ENCODE measurements around the gene COL5A1.
"Not testable (repeated sequence)": the region's sequence is repeated elsewhere in the genome, so short reads cannot be mapped to it uniquely, and the experiment has no call there.

Gene COL5A1

DNA sequence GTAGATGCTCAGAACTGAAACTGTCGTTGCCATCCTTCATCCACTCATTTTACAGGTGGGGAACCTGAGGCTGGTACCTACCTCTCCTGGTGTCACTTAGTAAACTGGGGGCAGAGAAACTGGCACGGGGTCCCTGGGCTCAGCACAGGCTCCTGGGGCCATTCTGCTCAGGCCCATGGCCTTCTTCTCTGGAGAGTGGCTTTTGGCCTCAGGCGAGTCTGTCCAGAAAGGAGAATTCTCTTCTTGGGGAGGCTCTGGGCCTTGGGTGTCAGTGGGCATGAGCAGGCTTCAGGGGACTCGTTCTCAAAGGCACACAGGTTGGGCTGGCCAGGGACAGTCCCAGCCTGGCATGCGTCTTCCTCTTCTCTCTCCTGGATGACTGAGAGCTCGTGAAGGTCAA is 24.6 kb downstream of the COL5A1 start:
- no peaks in the 10 kb centered on the region for H3K27me3 ChIP-seq (ENCODE audit: insufficient read depth, poor library complexity, severe bottlenecking)
- H3K4me3 ChIP-seq (replicated peaks; ENCODE audit: insufficient read depth, low read length) = no peak overlapping the region
- DNase-seq (ENCODE audit: low read depth in 1 of 2, low spot score in 1 of 2) = no peak
- TF ChIP-seq GABPA (IDR thresholded peaks at IDR 0.05; ENCODE audit: low read depth) (no peak), POLR2AphosphoS5 (IDR thresholded peaks at IDR 0.05; ENCODE audit: low read depth) (no peak), CTCF (IDR thresholded peaks at IDR 0.05; ENCODE audit: insufficient read depth, low read length) (no peak), SPI1 (IDR thresholded peaks at IDR 0.05; ENCODE audit: borderline replicate concordance, low read depth) (no peak)
- TF ChIP-seq, protein P1, sequence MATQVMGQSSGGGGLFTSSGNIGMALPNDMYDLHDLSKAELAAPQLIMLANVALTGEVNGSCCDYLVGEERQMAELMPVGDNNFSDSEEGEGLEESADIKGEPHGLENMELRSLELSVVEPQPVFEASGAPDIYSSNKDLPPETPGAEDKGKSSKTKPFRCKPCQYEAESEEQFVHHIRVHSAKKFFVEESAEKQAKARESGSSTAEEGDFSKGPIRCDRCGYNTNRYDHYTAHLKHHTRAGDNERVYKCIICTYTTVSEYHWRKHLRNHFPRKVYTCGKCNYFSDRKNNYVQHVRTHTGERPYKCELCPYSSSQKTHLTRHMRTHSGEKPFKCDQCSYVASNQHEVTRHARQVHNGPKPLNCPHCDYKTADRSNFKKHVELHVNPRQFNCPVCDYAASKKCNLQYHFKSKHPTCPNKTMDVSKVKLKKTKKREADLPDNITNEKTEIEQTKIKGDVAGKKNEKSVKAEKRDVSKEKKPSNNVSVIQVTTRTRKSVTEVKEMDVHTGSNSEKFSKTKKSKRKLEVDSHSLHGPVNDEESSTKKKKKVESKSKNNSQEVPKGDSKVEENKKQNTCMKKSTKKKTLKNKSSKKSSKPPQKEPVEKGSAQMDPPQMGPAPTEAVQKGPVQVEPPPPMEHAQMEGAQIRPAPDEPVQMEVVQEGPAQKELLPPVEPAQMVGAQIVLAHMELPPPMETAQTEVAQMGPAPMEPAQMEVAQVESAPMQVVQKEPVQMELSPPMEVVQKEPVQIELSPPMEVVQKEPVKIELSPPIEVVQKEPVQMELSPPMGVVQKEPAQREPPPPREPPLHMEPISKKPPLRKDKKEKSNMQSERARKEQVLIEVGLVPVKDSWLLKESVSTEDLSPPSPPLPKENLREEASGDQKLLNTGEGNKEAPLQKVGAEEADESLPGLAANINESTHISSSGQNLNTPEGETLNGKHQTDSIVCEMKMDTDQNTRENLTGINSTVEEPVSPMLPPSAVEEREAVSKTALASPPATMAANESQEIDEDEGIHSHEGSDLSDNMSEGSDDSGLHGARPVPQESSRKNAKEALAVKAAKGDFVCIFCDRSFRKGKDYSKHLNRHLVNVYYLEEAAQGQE (IDR thresholded peaks at IDR 0.05; ENCODE audit: insufficient replicate concordance, low read depth) = no peak
- H3K27ac ChIP-seq (replicated peaks) = no peak overlapping the region

GRCh38 chr9:134666831-134667230 is 25.2 kb downstream of the COL5A1 start:
- TF ChIP-seq SPI1 (IDR thresholded peaks at IDR 0.05; ENCODE audit: borderline replicate concordance, low read depth) (no peak), POLR2AphosphoS5 (IDR thresholded peaks at IDR 0.05; ENCODE audit: low read depth) (no peak), GABPA (IDR thresholded peaks at IDR 0.05; ENCODE audit: low read depth) (no peak)
- no peaks in the 10 kb centered on the region for H3K27me3 ChIP-seq (ENCODE audit: insufficient read depth, poor library complexity, severe bottlenecking)
- no peak for DNase-seq (ENCODE audit: low read depth in 1 of 2, low spot score in 1 of 2)

GRCh38 chr9:134668977-134669376 is 27.4 kb downstream of the COL5A1 start:
- H3K27ac ChIP-seq (replicated peaks); H3K4me3 ChIP-seq (replicated peaks; ENCODE audit: insufficient read depth, low read length); DNase-seq (ENCODE audit: low read depth in 1 of 2, low spot score in 1 of 2): not testable (repeated sequence)

More at GRCh38 chr9:134666831-134667230, 25.2 kb downstream of the COL5A1 start:
- no peak overlapping the region for H3K4me3 ChIP-seq (replicated peaks; ENCODE audit: insufficient read depth, low read length)
- no peak overlapping the region for H3K27ac ChIP-seq (replicated peaks)

DNA sequence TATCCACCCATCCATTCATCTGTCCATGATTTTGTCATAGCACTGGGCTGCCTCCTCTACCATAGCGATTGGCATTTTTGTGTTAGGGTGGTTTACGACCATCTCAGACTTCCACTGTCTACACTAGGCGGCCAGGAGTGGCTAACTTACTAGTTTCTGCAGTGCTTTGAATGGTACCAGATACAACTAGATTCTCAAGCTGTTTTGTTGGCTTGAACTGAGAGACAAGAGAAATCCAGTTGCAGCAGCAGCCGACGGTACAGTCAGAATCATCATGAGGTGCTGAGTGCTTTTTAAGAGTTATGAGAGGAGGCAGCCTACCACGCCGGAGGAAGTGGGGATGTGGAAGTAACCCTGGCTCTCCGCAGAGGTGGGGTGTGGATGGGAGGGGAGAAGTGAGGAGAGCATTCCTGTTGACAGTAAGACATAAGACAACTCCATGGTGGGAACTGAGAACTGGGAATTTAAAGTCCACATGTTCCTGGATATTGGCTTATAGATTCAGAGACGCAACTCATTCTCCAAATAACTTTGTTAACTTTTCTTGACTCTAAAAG is 27.9 kb downstream of the COL5A1 start:
- TF ChIP-seq CTCF (IDR thresholded peaks at IDR 0.05; ENCODE audit: insufficient read depth, low read length) = no peak
- no peak for TF ChIP-seq GABPA (IDR thresholded peaks at IDR 0.05; ENCODE audit: low read depth)
- TF ChIP-seq, protein P1 (IDR thresholded peaks at IDR 0.05; ENCODE audit: insufficient replicate concordance, low read depth) = no peak
- no peak for TF ChIP-seq SPI1 (IDR thresholded peaks at IDR 0.05; ENCODE audit: borderline replicate concordance, low read depth)
- no peak for TF ChIP-seq POLR2AphosphoS5 (IDR thresholded peaks at IDR 0.05; ENCODE audit: low read depth)
- no peak overlapping the region for H3K4me3 ChIP-seq (replicated peaks; ENCODE audit: insufficient read depth, low read length)
- DNase-seq (ENCODE audit: low read depth in 1 of 2, low spot score in 1 of 2) = no peak
- no peaks in the 10 kb centered on the region for H3K27me3 ChIP-seq (ENCODE audit: insufficient read depth, poor library complexity, severe bottlenecking)
- H3K27ac ChIP-seq (replicated peaks) = no peak overlapping the region

More at GRCh38 chr9:134668977-134669376, 27.4 kb downstream of the COL5A1 start:
- H3K27me3 ChIP-seq (ENCODE audit: insufficient read depth, poor library complexity, severe bottlenecking) = not testable (repeated sequence)

DNA sequence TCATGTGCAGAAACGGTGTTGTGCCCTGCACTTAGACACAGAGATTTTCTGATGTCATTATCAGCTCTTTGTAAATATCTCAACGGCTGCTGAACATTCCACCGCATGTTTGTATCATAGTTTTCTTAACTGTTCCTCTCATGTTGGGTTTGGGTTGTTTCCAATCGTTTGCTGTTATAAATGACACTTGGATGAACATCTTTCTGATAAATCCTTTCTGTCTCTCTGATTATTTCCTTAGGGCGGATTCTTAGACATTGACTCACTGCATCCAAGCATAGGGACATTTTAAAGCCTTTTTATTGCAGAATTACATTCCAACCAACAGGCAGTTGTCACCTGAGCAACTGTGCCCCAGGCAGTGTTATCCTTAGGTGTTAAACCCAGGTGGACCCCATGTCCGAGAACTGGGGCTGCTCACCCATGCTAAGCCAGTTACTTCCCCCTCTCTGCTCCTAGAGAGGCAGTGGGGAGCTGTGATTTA is 28.5 kb downstream of the COL5A1 start:
- no peak overlapping the region for H3K4me3 ChIP-seq (replicated peaks; ENCODE audit: insufficient read depth, low read length)
- TF ChIP-seq GABPA (IDR thresholded peaks at IDR 0.05; ENCODE audit: low read depth) (no peak), SPI1 (IDR thresholded peaks at IDR 0.05; ENCODE audit: borderline replicate concordance, low read depth) (no peak), POLR2AphosphoS5 (IDR thresholded peaks at IDR 0.05; ENCODE audit: low read depth) (no peak), CTCF (IDR thresholded peaks at IDR 0.05; ENCODE audit: insufficient read depth, low read length) (no peak)
- TF ChIP-seq, protein P1 (IDR thresholded peaks at IDR 0.05; ENCODE audit: insufficient replicate concordance, low read depth) = no peak
- H3K27ac ChIP-seq (replicated peaks) = no peak overlapping the region
- no peak for DNase-seq (ENCODE audit: low read depth in 1 of 2, low spot score in 1 of 2)
- H3K27me3 ChIP-seq (ENCODE audit: insufficient read depth, poor library complexity, severe bottlenecking) = no peaks in the 10 kb centered on the region

Measured in HL-60 (cell line).